Chondrocyte (in vitro differentiated cells): ENCODE results near the gene SLC31A2. TPM values are rescaled to one million over a fixed set of nuclear protein-coding genes. Genes with fewer than 3 reads are reported as not detected.
"Not testable (repeated sequence)": the region's sequence is repeated elsewhere in the genome, so short reads cannot be mapped to it uniquely, and the experiment has no call there.

Source experiments
- DNase-seq: peaks from one replicate; pipeline ENCODE4 v3.0.0; 2021; ENCODE audit warnings: mixed read lengths, low spot score
- H3K27ac Mint-ChIP-seq: one replicate; pipeline ENCODE4 v1.8.0; 2021; ENCODE audit warnings: mild to moderate bottlenecking, moderate library complexity, mixed read lengths; ENCODE audit not compliant: unreplicated experiment
- H3K27me3 Mint-ChIP-seq: 2 replicates; pipeline ENCODE4 v1.8.0; 2021; ENCODE audit warnings: low read depth, mixed read lengths
- H3K36me3 Mint-ChIP-seq: 2 replicates; pipeline ENCODE4 v1.8.0; 2021; ENCODE audit warnings: low read depth, mixed read lengths
- H3K4me1 Mint-ChIP-seq: 2 replicates; pipeline ENCODE4 v1.8.0; 2021; ENCODE audit warnings: low read depth, mild to moderate bottlenecking, mixed read lengths
- H3K4me3 Mint-ChIP-seq: one replicate; pipeline ENCODE4 v1.8.0; 2021; ENCODE audit warnings: mild to moderate bottlenecking, moderate library complexity, mixed read lengths; ENCODE audit not compliant: unreplicated experiment
- H3K9me3 Mint-ChIP-seq: 2 replicates; pipeline ENCODE4 v1.8.0; 2021; ENCODE audit warnings: low read depth, mixed read lengths
- total RNA-seq: library from RNA; stranded (reverse); gene quantifications from 3 replicates; pipeline ENCODE4 v1.2.1, GENCODE V29; 2021
- TF ChIP-seq, protein P1 (sequence below): fragments of 200-600 bp; sonication (generic); IDR thresholded peaks from 2 replicates; pipeline ENCODE4 v1.5.0; 2021; ENCODE audit warnings: antibody characterized with exemption, mild to moderate bottlenecking, moderate library complexity

Gene SLC31A2
- total RNA-seq, 1 donor from 2014 or later: 5.8 TPM

DNA sequence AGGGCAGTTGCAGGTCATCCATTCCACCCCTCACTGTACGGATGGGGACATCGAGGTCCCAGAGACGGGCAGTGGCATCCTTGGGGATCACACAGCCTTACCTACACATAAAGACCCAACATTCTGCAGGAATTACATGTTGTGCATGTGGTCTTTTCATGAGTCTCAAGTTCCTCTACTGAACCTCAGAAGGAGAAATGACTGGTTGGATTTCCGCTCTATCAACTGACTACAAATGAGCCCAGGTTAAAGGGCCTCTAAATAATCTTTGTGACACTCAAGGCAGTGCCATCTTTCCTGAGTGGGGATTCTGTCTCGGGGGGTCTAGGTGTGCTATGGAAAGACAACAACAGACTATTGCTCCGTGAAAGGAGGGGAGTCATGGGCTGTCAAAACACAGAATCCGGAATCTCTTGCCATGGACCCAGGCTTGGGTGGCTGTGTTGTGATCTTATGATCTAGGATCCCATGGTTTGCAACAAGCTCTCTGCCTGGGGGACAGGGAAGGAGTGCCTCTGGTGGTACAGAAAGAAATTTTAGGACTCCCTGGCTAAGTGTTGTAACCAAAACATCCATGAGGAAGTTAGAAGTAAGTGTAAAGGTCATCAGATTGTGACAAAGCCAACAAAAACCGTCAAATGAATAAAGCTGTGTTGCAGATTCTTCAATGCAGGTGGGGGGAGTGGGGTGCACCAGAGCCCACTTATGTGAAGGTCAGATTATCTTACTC is 1.9 kb upstream of the SLC31A2 start:
- H3K27ac Mint-ChIP-seq: no peak overlapping the region
- H3K9me3 Mint-ChIP-seq: peaks cover 2% of the 10 kb centered on the region
- H3K4me1 Mint-ChIP-seq: peaks cover 17% of the 10 kb centered on the region
- peaks cover 22% of the 10 kb centered on the region for H3K27me3 Mint-ChIP-seq
- H3K36me3 Mint-ChIP-seq: no peaks in the 10 kb centered on the region
- TF ChIP-seq, protein P1, sequence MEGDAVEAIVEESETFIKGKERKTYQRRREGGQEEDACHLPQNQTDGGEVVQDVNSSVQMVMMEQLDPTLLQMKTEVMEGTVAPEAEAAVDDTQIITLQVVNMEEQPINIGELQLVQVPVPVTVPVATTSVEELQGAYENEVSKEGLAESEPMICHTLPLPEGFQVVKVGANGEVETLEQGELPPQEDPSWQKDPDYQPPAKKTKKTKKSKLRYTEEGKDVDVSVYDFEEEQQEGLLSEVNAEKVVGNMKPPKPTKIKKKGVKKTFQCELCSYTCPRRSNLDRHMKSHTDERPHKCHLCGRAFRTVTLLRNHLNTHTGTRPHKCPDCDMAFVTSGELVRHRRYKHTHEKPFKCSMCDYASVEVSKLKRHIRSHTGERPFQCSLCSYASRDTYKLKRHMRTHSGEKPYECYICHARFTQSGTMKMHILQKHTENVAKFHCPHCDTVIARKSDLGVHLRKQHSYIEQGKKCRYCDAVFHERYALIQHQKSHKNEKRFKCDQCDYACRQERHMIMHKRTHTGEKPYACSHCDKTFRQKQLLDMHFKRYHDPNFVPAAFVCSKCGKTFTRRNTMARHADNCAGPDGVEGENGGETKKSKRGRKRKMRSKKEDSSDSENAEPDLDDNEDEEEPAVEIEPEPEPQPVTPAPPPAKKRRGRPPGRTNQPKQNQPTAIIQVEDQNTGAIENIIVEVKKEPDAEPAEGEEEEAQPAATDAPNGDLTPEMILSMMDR: no peak
- no peak for DNase-seq
- no peak overlapping the region for H3K4me3 Mint-ChIP-seq

DNA sequence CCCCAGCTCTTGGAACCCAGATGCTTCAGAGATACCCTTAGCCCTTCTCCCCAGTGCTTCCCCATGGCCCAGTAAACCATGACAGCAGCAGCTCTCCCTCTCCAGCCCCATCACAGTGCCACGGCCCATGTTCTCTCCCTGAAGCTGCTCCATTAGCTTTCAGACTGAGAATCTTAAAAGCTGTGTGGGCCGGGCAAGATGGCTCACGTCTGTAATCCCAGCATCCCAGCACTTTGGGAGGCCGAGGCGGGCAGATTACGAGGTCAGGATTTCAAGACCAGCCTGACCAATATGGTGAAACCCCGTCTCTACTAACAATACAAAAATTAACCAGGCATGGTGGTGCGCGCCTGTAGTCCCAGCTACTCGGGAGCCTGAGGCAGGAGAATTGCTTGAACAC is 1.2 kb upstream of the SLC31A2 start:
- H3K36me3 Mint-ChIP-seq, DNase-seq, H3K4me3 Mint-ChIP-seq, H3K9me3 Mint-ChIP-seq, H3K27ac Mint-ChIP-seq: not testable (repeated sequence)
- H3K4me1 Mint-ChIP-seq: peaks cover 17% of the 10 kb centered on the region
- peaks cover 21% of the 10 kb centered on the region for H3K27me3 Mint-ChIP-seq

DNA sequence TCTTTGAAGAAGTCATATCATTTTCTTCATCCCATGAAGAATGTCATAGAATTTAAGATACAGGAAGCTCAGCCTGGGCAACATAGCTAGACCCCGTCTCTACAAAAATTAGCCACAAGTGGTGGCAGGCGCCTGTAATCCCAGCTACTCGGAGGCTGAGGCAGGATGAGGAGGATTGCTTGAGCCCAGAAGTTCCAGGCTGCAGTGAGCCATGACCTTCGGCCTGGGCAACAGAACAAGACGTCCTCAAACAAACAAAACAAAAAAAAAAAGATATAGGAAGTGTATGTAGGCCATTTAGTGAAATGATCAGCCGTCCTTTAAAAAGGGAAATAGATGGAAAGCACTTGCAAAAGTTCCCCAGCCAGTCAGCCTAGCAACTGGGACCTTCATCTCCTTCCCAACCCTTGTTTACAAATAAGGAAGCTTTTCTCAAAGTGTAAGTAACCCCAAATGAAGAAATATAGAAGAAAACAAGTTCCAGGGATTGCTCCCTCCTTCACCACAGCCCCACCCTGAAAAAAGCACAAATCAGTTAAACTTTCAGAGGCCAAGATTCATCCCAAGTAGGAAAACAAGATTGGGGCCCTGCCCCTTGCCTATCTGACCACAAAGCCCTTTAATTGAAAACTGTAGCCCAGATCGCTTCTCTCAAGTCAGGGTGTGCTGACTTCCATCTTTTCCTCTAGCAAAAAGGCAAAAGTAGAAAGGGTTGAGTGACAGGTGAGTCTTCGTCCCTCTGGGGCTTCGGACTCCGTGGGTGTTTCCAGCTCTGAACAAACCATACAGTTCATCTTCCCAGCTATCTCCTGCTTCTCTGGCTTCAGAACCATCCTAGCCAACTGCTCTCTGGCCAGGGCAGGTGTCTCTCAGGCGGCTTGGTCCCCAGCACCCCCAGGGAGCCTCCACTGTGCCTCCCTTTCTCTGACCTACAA is 1.2 kb downstream of the SLC31A2 start:
- Mint-ChIP-seq H3K4me3 (peak overlapping the region; percentile 76), H3K27me3 (peaks cover 3% of the 10 kb centered on the region), H3K36me3 (no peaks in the 10 kb centered on the region), H3K4me1 (peaks cover 17% of the 10 kb centered on the region), H3K27ac (no peak overlapping the region), H3K9me3 (no peaks in the 10 kb centered on the region)
- TF ChIP-seq, protein P1: no peak
- DNase-seq: no peak

DNA sequence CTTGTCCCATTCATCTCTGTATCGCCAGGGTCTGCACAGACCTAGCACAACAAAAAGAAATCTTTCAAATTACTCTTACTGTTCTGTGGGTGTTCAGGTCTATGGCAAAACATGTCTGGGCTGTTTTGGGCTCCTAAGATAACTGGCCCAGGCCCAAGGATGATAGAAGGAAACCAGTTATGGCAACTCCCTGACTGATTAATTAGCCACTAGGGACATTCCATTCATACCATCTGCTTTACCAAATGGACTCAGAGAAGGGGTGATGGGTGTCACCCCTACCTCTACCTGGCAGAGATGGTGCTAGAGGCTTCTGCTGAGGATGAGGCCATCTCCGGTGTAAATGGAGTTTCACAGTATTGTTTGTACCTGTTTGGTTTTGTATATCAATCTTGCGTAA is 1.9 kb downstream of the SLC31A2 start:
- H3K4me3 Mint-ChIP-seq: peak overlapping the region; percentile 29
- no peak overlapping the region for H3K27ac Mint-ChIP-seq
- H3K36me3 Mint-ChIP-seq: no peaks in the 10 kb centered on the region

DNA sequence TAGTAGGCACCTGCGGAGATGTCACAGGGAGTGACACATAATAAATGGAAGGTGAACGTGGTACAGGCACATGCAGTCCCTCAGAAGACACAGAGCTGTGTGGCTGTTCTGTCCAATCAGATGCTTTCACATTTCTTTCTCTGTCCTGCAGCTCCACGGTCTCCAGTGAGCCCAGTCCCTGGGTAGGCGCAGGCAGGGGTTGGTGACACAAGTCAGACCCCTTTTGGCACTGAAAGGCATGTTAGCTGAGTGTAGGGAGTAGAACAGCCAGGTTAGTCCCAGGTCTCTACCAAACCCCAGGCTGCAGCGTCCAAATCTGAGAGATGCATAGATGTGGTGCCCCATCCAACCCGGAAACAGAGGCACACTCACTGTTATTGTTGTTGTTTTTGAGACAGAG is 2.8 kb downstream of the SLC31A2 start:
- Mint-ChIP-seq H3K4me3 (no peak overlapping the region), H3K4me1 (peaks cover 17% of the 10 kb centered on the region)

More for the DNA sequence above, 1.9 kb downstream of the SLC31A2 start:
- no peaks in the 10 kb centered on the region for H3K9me3 Mint-ChIP-seq
- TF ChIP-seq, protein P1: no peak
- peaks cover 17% of the 10 kb centered on the region for H3K4me1 Mint-ChIP-seq
- H3K27me3 Mint-ChIP-seq: peaks cover 3% of the 10 kb centered on the region
- DNase-seq: no peak

More for the DNA sequence above, 2.8 kb downstream of the SLC31A2 start:
- TF ChIP-seq, protein P1: no peak
- peaks cover 5% of the 10 kb centered on the region for H3K36me3 Mint-ChIP-seq
- H3K27me3 Mint-ChIP-seq: peaks cover 3% of the 10 kb centered on the region
- H3K27ac Mint-ChIP-seq: no peak overlapping the region
- no peak for DNase-seq
- H3K9me3 Mint-ChIP-seq: no peaks in the 10 kb centered on the region
